Measurements from ENCODE around the gene KRTAP1-4.
"Not testable (repeated sequence)": the region's sequence is repeated elsewhere in the genome, so short reads cannot be mapped to it uniquely, and the experiment has no call there.

The KRTAP1-4 gene

DNA sequence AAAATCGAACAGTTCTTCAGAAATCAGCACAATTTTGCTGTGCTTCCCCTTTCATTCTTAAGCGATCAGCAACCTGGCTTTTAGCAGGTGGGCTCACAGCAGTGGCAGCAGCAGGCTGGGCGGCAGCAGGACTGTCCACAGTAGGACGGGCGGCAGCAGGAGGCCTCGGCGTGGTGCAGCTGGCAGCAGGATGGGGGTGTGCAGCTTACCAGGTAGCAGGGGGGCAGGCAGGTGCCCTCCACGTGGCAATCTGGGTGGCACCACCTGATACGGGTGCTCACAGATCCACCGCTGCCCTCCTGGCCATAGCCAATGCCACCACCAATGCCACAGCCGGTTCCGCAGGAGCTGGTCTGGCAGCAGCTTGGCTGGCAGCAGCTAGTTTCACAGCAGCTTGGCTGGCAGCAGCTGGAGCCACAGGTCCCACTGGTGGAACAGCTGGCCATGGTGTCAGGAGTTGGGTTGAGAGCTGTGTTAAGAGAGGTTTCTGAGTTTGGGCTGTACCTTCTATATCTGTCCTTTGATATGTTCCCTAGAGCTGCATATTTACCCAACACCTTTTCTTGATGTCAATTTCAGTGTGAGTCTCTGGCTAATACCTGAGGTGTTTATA lies at the start of gene KRTAP1-4:
TSS of gene KRTAP1-4 (minus strand) at position 563 of the 613 bp plus-strand sequence. CDS start at position 446, 117 bp downstream.
- DNase-seq = no peak

GRCh38 chr17:41076788-41077187 lies 46.8 kb upstream of the KRTAP1-4 start:
- DNase-seq = no peak

- DNase-seq = no peak
Observed at GRCh38 chr17:41073676-41074075, 43.7 kb upstream of the KRTAP1-4 start.

DNA sequence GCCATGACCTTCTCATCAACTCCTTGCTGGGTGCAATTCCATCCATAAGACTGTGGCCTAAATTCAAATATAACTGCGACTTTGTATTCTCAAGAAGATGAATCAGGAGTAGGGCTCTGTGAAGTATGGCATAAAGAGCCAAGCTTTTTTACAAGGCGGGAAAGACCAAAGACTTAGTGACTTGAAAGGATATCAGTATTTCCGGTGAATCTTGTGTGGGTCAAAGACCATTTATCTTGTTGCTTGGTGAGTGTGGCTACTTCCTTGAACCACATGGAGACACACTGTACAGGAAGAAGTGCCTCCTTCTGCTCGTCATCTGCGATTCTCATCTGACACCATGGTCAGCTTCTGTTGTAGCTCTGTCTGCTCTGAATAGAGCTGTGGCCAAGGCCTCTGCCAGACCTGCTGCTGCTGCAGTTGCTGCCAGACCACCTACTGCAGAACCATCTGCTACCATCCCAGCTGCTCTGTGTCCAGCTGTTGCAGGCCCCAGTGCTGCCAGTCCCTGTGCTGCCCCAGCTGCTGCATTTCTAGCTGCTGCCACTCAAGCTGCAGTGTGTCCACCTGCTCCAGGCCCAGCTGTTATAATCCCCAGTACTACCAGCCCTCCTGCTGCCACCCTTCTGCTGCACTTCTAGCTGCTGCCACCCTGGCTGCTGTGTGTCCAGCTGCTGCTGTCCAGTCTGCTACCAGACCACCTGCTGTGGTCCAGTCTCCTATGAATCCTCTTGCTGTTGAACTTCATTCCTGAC lies 41.8 kb upstream of the KRTAP1-4 start:
- no peak for DNase-seq

GRCh38 chr17:41069031-41069430 lies 39.0 kb upstream of the KRTAP1-4 start:
- no peak for DNase-seq

GRCh38 chr17:41067281-41067680 lies 37.3 kb upstream of the KRTAP1-4 start:
- DNase-seq = no peak

GRCh38 chr17:41065829-41066624 lies 36.0 kb upstream of the KRTAP1-4 start, which contains the start of gene KRTAP2-4:
Gene KRTAP2-4 (minus strand): TSS chr17:41065879. CDS start chr17:41065845, 34 bp downstream.
- DNase-seq = no peak

DNA sequence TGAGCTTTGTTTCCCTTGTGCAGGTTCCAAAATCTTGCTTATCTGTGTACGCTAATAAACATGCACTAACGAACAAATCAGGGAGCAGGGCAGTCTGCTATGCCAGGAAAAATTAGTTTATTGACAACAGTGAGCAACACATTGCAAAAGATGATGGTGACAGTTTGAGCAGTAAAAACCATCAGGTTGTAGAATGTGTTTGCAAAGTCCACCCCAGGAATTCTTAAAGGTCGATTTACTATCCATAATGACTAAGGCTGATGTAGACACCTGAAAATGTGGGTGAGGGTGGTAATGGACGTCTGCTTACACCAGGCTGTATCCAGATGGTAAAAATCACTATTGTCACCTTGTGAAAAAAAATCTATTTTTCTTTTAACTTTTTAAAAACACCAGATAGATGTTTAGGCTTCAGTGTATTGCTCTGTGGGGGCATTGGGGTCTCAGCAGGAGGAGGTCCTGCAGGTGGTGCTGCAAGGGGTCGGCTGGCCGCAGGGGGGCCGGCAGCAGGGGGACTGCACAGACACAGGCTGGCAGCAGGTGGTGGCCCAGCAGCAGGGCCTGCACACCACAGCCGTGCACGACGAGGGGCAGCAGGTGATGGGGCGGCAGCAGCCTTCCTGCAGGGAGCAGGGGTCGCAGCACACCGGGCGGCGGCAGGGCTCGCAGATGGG lies 35.2 kb upstream of the KRTAP1-4 start:
- DNase-seq = not testable (repeated sequence)

- no peak for DNase-seq
Observed at GRCh38 chr17:41064301-41064700, 34.3 kb upstream of the KRTAP1-4 start.

GRCh38 chr17:41063449-41063848 lies 33.5 kb upstream of the KRTAP1-4 start:
- no peak for DNase-seq

DNA sequence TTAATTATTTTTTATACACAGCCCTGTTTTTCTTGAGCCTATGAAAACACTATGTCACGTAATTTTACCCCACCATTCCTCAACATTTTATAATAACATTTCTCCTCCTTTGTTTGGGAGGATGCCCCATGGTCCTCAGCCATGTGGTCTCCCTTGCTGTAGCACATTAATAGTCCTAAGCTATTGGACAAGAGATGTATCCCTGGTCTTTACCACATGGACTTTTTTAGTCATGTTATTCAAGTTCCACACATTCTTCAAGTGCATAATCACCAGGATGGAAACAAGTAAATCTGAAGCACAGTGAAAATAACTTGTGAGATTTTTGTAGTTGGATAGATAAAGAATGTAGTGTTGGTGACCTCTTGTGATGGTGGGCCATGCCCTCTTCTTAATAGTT lies 32.0 kb upstream of the KRTAP1-4 start:
- DNase-seq = no peak

DNA sequence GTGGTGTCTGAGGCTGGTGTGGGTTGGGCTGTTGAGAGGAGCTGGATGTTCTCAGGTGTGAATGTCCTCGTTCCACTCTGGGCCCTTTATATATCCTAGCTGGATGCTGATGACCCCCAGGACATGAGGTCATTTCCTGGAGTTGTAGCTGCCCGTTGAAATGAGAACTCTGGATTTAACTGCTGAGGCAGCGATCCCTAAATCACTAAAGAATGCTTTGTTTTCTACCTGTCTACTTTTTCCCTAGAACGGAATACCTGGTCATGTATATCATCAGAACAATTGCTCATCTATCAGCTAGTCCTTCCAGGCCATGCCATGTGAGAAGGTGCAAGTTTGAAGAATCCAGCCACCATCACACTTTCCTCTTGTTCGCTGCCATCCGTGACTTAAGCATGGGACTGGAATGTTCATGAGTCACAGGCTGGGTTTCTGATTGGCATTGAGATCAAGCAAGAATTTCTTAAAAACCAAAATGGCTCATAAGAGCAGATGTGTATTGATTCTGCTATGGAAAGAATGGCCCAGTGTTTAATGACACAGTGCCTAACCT lies 30.1 kb upstream of the KRTAP1-4 start, which contains the start of gene KRTAP2-3:
TSS of gene KRTAP2-3 (minus strand) at position 63 of the 553 bp plus-strand sequence. CDS start 64 bp downstream, outside the sequence.
- DNase-seq = no peak

DNA sequence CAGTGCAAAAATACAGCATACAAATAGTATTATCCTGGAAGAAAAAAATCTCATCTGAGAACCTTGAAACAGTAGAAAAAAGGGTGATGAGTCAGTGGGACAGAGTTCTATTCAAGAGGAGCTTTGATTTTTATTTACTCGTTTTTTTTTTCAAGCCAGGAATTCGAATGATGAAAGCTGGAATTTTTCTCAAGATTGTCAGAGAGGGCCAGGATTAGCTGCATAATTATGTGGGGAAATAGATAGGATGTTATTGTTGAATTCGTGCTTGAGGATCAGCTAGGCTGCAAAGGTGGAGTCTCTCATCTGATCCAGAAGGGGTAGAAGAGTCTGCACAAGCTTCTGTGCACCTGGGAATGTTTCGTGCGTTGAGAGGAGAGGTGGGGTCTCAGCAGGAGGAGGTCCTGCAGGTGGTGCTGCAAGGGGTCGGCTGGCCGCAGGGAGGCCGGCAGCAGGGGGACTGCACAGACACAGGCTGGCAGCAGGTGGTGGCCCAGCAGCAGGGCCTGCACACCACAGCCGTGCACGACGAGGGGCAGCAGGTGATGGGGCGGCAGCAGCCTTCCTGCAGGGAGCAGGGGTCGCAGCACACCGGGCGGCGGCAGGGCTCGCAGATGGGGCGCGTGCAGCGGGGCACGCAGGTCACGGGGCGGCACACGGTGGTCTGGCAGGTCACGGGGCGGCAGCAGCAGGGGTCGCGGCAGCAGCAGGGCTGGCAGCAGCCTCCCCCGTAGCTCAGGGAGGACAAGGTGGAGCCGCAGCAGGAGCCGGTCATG lies 29.5 kb upstream of the KRTAP1-4 start:
- not testable (repeated sequence) for DNase-seq

DNA sequence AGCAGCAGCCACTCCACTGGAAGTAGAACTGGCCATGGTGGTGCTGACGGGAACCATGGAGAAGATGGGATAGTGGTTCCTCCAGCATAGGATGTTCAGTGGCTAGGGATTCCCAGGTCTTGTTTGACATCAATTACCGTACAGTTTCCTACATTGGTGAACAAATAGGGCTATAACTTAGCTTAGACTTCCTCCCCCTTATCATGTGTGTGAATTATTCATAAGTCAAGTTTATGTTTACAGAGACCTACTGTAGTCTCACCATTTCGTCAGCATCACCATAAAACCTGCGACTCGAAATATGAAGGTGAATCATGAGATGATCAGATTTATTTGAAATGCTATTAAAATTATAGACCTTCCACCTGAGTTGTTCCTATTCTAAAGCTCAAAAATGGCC lies 28.7 kb upstream of the KRTAP1-4 start:
- no peak for DNase-seq

DNA sequence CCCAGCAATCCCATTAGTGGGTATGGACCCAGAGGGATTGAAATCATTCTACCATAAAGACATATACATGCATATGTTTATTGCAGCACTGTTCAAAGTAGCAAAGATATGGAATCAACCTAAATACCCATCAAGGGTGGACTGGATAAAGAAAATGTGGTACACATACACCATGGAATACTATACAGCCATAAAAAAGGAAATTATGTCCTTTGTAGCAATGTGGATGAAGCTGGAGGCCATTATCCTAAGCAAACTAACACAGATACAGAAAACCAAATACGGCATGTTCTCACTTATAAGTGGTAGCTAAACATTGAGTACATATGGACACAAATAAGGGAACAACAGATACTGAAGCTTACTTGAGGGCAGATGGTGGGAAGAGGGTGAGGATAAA lies 27.6 kb upstream of the KRTAP1-4 start:
- no peak for DNase-seq

- not testable (repeated sequence) for DNase-seq
Observed at GRCh38 chr17:41055130-41055529, 25.1 kb upstream of the KRTAP1-4 start, which contains the start of gene KRTAP2-2. Gene KRTAP2-2 (minus strand): TSS chr17:41055230. CDS start chr17:41055211, 19 bp downstream.

DNA sequence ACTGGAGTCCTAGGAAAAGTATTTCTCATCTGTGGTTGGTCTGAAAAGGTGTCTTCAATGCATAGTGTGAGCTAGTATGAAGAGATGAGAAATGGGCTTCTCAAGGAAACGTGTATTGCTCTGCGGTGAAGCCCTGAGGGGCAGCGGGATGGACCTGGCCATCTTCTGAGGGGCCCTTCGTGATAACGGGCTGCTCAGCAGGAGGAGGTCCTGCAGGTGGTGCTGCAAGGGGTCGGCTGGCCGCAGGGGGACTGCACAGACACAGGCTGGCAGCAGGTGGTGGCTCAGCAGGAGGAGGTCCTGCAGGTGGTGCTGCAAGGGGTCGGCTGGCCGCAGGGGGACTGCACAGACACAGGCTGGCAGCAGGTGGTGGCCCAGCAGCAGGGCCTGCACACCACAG lies 24.6 kb upstream of the KRTAP1-4 start:
- not testable (repeated sequence) for DNase-seq

DNA sequence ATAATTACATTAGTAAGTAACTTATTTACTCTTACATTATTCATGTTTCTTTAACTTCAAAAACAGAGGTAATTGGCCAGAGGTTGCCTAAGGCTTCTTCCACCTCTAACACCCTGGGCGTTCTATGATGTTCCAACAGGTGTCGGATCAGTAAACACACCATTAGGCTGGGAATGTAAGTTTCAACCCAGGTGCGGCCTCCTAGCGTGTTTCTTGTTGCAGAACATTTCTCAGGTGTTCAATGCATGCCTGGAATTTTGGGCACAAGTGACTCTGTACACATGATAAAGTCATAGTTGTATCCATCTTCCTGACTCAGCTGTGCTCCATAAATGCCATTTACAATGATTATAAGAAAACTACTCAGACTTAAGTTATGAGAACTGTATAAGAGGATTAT lies 24.0 kb upstream of the KRTAP1-4 start:
- DNase-seq = no peak

- DNase-seq = no peak
Observed at GRCh38 chr17:41052566-41052965, 22.6 kb upstream of the KRTAP1-4 start.

DNA sequence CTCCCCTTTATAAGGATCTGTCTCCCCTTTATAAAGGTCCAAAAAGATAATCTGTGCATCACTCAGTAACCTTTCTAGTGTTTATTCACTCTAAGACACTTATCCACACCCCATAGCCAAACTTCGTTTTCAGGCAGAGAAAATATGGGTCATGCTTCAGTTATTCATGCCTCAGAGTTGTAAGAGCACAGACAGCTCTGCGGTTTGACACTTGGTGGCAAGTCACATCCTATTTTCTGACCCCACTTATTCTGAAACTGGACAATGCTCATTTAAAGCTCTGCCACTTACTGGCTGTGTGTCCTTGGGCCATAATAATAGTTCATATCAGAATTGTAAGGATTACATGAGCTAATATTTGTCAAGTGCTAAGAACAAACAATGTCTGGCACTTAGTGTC lies 19.1 kb upstream of the KRTAP1-4 start:
- DNase-seq = no peak

DNA sequence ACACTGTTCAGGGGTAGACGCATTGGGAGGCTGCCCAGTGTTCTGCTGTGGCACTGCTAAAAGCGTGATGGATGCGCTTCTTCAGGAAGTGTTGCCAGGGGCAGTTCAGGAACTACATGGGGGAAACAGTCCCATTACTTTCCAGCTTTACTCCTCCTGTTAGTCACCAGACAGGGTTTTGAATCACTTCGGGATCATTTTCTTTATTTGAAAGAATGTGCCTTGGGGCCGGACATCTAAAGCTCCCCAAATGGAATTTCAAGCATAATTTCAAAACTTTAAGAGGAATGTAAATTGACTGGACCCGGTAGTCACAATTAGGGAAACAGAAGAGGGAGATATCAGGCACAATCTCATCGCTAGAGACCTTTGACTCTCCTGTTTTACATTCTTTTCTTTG lies 18.4 kb upstream of the KRTAP1-4 start:
- no peak for DNase-seq
